Measurements from ENCODE around the gene DNAJC11. TPM values are rescaled to one million over a fixed set of nuclear protein-coding genes. Genes with fewer than 3 reads are reported as not detected.

The DNAJC11 gene
- total RNA-seq, 1 experiment from 2014 or later, result 75.6 TPM

DNA sequence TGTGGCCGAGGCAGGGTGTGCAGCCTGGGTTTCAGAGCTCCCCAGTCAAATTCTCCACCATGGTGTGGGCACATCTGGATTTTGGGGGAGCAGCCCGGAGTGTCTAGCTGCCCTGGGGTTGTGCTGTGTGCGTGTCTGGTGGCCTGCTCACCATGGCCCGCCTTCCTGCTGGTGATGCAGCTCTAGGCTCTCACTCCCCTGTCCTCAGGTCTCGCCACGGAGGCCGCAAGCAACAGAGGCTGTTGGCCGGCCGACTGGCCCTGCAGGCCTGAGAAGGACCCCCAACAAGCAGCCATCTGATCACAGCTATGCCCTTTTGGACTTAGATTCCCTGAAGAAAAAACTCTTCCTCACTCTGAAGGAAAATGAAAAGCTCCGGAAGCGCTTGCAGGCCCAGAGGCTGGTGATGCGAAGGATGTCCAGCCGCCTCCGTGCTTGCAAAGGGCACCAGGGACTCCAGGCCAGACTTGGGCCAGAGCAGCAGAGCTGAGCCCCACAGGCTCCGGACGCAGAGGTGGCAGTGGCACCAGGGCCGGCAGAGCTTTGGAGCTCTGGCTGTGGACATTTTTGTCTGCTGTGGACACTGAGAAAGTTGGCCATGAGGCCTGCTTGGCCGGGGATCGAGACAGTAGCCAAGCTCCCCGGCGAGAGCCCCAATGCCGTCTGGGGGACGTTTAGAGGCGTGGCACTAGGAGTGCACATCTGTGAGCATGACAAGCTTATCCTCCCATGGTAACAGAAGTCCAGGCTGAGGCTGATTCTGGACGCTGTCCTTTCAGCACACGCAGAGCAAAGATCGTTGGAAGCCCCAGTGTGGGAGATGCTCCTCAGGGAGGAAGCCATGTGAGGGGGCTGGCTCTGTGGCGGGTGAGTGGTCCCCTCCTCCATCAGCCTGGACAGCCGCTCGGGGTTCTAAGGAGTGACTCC is 68.8 kb downstream of the DNAJC11 start:
- no TSS peak for BruUV-seq (replicated peaks)
- Histone ChIP-seq H3K36me3 (ENCODE audit: control insufficient read depth in 1 of 2, insufficient read depth in 2 of 2, low read length in 2 of 2) (peaks cover 22 to 32% of the 10 kb centered on the region in 2 experiments; a peak in 3 of 4 replicates), H3K9ac (ENCODE audit: low read length) (no peak overlapping the region), H3K79me2 (ENCODE audit: insufficient read depth, low read length) (peaks cover 2% of the 10 kb centered on the region; the same call in 1 of the 2 replicates), H4K20me1 (ENCODE audit: insufficient read depth) (no peaks in the 10 kb centered on the region), H3K9me3 (ENCODE audit: control insufficient read depth in 1 of 2, insufficient read depth in 1 of 2, low read depth in 1 of 2, low read length in 2 of 2) (no peaks in the 10 kb centered on the region), H3K4me3 (replicated peaks in 1 of 2; ENCODE audit: low read depth in 1 of 2, low read length in 2 of 2) (no peak overlapping the region), H2AFZ (ENCODE audit: low read depth, low read length, poor library complexity, severe bottlenecking) (no peak overlapping the region), H3K27ac (ENCODE audit: low read depth, low read length) (no peak overlapping the region; the same call in 1 of the 2 replicates), H3K4me2 (ENCODE audit: low read length) (no peak overlapping the region), H3K27me3 (ENCODE audit: insufficient read depth, low read length) (no peaks in the 10 kb centered on the region), H3K4me1 (ENCODE audit: control insufficient read depth in 1 of 2, insufficient read depth in 2 of 2, low read length in 2 of 2) (no peaks in the 10 kb centered on the region), H3K9me2 (ENCODE audit: insufficient read depth) (no peaks in the 10 kb centered on the region)
- ChIA-PET POLR2A (no interaction called here), RAD21 (ENCODE audit: low non-redundant PET in 1 of 2, low total read pairs in 2 of 2, uncharacterized antibody in 2 of 2, unreplicated experiment in 2 of 2) (no interaction called here), CTCF (interaction anchor here (1.3 kb wide), 1 partner anchor 160 kb away, joined by 3 read pairs; no protein-coding TSS in a partner anchor)
- ATAC-seq (no peak), DNase-seq (ENCODE audit: low read depth, low spot score) (no peak)
- TF ChIP-seq EGR1 (IDR thresholded peaks at IDR 0.05; ENCODE audit: low read depth), result no peak
- TF ChIP-seq, protein P1, sequence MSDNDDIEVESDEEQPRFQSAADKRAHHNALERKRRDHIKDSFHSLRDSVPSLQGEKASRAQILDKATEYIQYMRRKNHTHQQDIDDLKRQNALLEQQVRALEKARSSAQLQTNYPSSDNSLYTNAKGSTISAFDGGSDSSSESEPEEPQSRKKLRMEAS (IDR thresholded peaks at IDR 0.05), result no peak
- TF ChIP-seq EZH2 (IDR thresholded peaks at IDR 0.05), result no peak
- no peak for TF ChIP-seq YY1 (IDR thresholded peaks at IDR 0.05; ENCODE audit: extremely low read depth, insufficient replicate concordance, low read depth, low read length)
- TF ChIP-seq SRF (IDR thresholded peaks at IDR 0.05; ENCODE audit: low read depth), result no peak
- TF ChIP-seq CEBPB (IDR thresholded peaks at IDR 0.05; ENCODE audit: low read depth), result no peak
- no peak for TF ChIP-seq ZFX (IDR thresholded peaks at IDR 0.05)
- TF ChIP-seq FOSL1 (IDR thresholded peaks at IDR 0.05; ENCODE audit: low read depth), result no peak
- TF ChIP-seq SP1 (IDR thresholded peaks at IDR 0.05; ENCODE audit: low read depth), result no peak
- TF ChIP-seq POLR2A (IDR thresholded peaks at IDR 0.05; ENCODE audit: borderline replicate concordance, extremely low read depth, insufficient read depth, insufficient read length), result no peak
- intact Hi-C loops (cut with micrococcal nuclease), result no loop called here

DNA sequence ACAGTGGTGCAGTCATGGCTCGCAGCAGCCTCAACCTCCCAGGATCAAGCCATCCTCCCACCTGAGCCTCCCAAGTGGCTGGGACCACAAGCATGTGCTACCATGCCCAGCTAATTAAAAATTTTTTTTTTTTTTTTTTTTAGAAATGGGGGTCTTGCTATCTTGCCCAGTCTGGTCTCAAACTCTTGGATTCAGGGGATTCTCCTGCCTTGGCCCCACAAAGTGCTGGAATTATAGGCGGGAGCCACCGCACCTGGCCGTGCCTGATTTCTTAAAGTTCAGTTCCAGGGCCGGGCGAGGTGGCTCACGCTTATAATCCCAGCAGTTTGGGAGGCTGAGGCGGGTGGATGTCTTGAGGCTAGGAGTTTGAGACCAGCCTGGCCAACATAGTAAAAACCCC is 70.6 kb downstream of the DNAJC11 start:
- no peak overlapping the region for H3K27ac ChIP-seq (ENCODE audit: low read depth, low read length)
- H3K9me3 ChIP-seq (ENCODE audit: control insufficient read depth in 1 of 2, insufficient read depth in 1 of 2, low read depth in 1 of 2, low read length in 2 of 2), result no peaks in the 10 kb centered on the region
- no peak overlapping the region for H3K9ac ChIP-seq (ENCODE audit: low read length)
- BruUV-seq (replicated peaks), result no TSS peak
- H3K4me3 ChIP-seq (replicated peaks in 1 of 2; ENCODE audit: low read depth in 1 of 2, low read length in 2 of 2), result no peak overlapping the region
- no peak for TF ChIP-seq EZH2phosphoT487 (IDR thresholded peaks at IDR 0.05; ENCODE audit: borderline replicate concordance)
- intact Hi-C loops (cut with micrococcal nuclease), result no loop called here
- H2AFZ ChIP-seq (ENCODE audit: low read depth, low read length, poor library complexity, severe bottlenecking), result no peak overlapping the region
- no peaks in the 10 kb centered on the region for H4K20me1 ChIP-seq (ENCODE audit: insufficient read depth)
- H3K27me3 ChIP-seq (ENCODE audit: insufficient read depth, low read length), result no peaks in the 10 kb centered on the region
- peaks cover 0 to 4% of the 10 kb centered on the region in 2 experiments; a peak in 2 of 4 replicates for H3K4me1 ChIP-seq (ENCODE audit: control insufficient read depth in 1 of 2, insufficient read depth in 2 of 2, low read length in 2 of 2)
- POLR2A ChIA-PET, result interaction anchor here (0.6 kb wide), 1 partner anchor 29 kb away, joined by 4 read pairs; the partner anchor contains the start of gene KLHL21
- ATAC-seq, result no peak
- no peak overlapping the region for H3K4me2 ChIP-seq (ENCODE audit: low read length)
- RAD21 ChIA-PET (ENCODE audit: low non-redundant PET in 1 of 2, low total read pairs in 2 of 2, uncharacterized antibody in 2 of 2, unreplicated experiment in 2 of 2), result no interaction called here
- peaks cover 20% of the 10 kb centered on the region for H3K79me2 ChIP-seq (ENCODE audit: insufficient read depth, low read length)
- H3K36me3 ChIP-seq (ENCODE audit: control insufficient read depth in 1 of 2, insufficient read depth in 2 of 2, low read length in 2 of 2), result peaks cover 18 to 24% of the 10 kb centered on the region in 2 experiments; a peak in 3 of 4 replicates
- CTCF ChIA-PET, result no interaction called here
- DNase-seq (ENCODE audit: low read depth, low spot score), result no peak
- H3K9me2 ChIP-seq (ENCODE audit: insufficient read depth), result no peaks in the 10 kb centered on the region

Data from HCT116 (cell line).